22Rv1 (cell line): ENCODE measurements around the gene PCA3.
"Not testable (repeated sequence)": the region's sequence is repeated elsewhere in the genome, so short reads cannot be mapped to it uniquely, and the experiment has no call there.

ENCODE experiments used
- H3K27ac ChIP-seq: fragments of 450-650 bp; 2 replicates; pipeline ENCODE4 v1.5.1; 2017
- CTCF ChIP-seq: fragments of 450-650 bp; IDR thresholded peaks from 2 replicates; pipeline ENCODE4 v1.5.1; 2017; ENCODE audit warnings: mild to moderate bottlenecking
- ZFX ChIP-seq: fragments of 450-650 bp; IDR thresholded peaks from 2 replicates; pipeline ENCODE4 v1.6.1; 2017; ENCODE audit warnings: antibody characterized with exemption, borderline replicate concordance

The PCA3 gene

GRCh38 chr9:76737154-76737902 lies 26.9 kb upstream of the PCA3 start:
- H3K27ac ChIP-seq, result peak overlapping the region; percentile 38
- TF ChIP-seq ZFX (no peak), CTCF (no peak)

- H3K27ac ChIP-seq, result peak overlapping the region; percentile 38
- TF ChIP-seq CTCF, result no peak
- TF ChIP-seq ZFX, result no peak
Observed at GRCh38 chr9:76738402-76738801, 25.8 kb upstream of the PCA3 start.

- H3K27ac ChIP-seq, result no peak overlapping the region
- TF ChIP-seq CTCF, result 0 out of 2 replicates have a peak, but pooled peaks have one; percentile 4
- no peak for TF ChIP-seq ZFX
Observed at GRCh38 chr9:76741524-76741923, 22.7 kb upstream of the PCA3 start.

GRCh38 chr9:76742890-76743289 lies 21.3 kb upstream of the PCA3 start:
- not testable (repeated sequence) for H3K27ac ChIP-seq

- no peak for TF ChIP-seq ZFX
- TF ChIP-seq CTCF, result no peak
- H3K27ac ChIP-seq, result no peak overlapping the region
Observed at GRCh38 chr9:76743931-76744330, 20.3 kb upstream of the PCA3 start.

GRCh38 chr9:76744336-76744735 lies 19.9 kb upstream of the PCA3 start:
- H3K27ac ChIP-seq, result no peak overlapping the region
- no peak for TF ChIP-seq ZFX
- no peak for TF ChIP-seq CTCF

- no peak overlapping the region for H3K27ac ChIP-seq
- TF ChIP-seq CTCF, result no peak
- TF ChIP-seq ZFX, result no peak
Observed at GRCh38 chr9:76751001-76751400, 13.2 kb upstream of the PCA3 start.

GRCh38 chr9:76756268-76756640 lies 8.0 kb upstream of the PCA3 start:
- TF ChIP-seq ZFX (no peak), CTCF (peak; percentile 28; the same call in 1 of the 2 replicates)
- no peak overlapping the region for H3K27ac ChIP-seq
